ENCODE data around the gene SFTPB.
"Not testable (repeated sequence)": the region's sequence is repeated elsewhere in the genome, so short reads cannot be mapped to it uniquely, and the experiment has no call there.

DNA sequence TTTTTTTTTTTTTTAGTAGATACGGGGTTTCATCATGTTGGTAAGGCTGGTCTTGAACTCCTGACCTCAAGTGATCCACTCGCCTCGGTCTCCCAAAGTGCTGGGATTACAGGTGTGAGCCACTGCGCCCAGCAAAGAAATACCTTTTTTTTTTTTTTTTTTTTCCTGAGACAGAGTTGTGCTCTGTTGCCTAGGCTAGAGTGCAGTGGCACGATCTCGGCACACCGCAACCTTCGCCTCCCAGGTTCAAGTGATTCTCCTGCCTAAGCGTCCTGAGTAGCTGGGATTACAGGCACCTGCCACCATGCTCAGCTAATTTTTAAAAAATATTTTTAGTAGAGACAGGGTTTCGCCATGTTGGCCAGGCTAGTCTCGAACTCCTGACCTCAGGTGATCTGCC lies 7.7 kb downstream of the SFTPB start:
- TF ChIP-seq, protein P1, sequence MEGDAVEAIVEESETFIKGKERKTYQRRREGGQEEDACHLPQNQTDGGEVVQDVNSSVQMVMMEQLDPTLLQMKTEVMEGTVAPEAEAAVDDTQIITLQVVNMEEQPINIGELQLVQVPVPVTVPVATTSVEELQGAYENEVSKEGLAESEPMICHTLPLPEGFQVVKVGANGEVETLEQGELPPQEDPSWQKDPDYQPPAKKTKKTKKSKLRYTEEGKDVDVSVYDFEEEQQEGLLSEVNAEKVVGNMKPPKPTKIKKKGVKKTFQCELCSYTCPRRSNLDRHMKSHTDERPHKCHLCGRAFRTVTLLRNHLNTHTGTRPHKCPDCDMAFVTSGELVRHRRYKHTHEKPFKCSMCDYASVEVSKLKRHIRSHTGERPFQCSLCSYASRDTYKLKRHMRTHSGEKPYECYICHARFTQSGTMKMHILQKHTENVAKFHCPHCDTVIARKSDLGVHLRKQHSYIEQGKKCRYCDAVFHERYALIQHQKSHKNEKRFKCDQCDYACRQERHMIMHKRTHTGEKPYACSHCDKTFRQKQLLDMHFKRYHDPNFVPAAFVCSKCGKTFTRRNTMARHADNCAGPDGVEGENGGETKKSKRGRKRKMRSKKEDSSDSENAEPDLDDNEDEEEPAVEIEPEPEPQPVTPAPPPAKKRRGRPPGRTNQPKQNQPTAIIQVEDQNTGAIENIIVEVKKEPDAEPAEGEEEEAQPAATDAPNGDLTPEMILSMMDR (IDR thresholded peaks at IDR 0.05; ENCODE audit: poor library complexity, severe bottlenecking) = not testable (repeated sequence)
- not testable (repeated sequence) for TF ChIP-seq TAF1 (IDR thresholded peaks at IDR 0.05; ENCODE audit: low read depth); EP300 (conservative IDR thresholded peaks at IDR 0.05; ENCODE audit: poor library complexity, severe bottlenecking); MXI1 (conservative IDR thresholded peaks at IDR 0.05; ENCODE audit: poor library complexity, severe bottlenecking); POLR2AphosphoS5 (IDR thresholded peaks at IDR 0.05); EZH2 (IDR thresholded peaks at IDR 0.05; ENCODE audit: borderline replicate concordance, insufficient read depth, low read length, poor library complexity, severe bottlenecking); RAD21 (conservative IDR thresholded peaks at IDR 0.05)
- TF ChIP-seq, protein P2, sequence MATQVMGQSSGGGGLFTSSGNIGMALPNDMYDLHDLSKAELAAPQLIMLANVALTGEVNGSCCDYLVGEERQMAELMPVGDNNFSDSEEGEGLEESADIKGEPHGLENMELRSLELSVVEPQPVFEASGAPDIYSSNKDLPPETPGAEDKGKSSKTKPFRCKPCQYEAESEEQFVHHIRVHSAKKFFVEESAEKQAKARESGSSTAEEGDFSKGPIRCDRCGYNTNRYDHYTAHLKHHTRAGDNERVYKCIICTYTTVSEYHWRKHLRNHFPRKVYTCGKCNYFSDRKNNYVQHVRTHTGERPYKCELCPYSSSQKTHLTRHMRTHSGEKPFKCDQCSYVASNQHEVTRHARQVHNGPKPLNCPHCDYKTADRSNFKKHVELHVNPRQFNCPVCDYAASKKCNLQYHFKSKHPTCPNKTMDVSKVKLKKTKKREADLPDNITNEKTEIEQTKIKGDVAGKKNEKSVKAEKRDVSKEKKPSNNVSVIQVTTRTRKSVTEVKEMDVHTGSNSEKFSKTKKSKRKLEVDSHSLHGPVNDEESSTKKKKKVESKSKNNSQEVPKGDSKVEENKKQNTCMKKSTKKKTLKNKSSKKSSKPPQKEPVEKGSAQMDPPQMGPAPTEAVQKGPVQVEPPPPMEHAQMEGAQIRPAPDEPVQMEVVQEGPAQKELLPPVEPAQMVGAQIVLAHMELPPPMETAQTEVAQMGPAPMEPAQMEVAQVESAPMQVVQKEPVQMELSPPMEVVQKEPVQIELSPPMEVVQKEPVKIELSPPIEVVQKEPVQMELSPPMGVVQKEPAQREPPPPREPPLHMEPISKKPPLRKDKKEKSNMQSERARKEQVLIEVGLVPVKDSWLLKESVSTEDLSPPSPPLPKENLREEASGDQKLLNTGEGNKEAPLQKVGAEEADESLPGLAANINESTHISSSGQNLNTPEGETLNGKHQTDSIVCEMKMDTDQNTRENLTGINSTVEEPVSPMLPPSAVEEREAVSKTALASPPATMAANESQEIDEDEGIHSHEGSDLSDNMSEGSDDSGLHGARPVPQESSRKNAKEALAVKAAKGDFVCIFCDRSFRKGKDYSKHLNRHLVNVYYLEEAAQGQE (IDR thresholded peaks at IDR 0.05; ENCODE audit: borderline replicate concordance) = not testable (repeated sequence)
